Measurements from ENCODE around the gene PTPN14. TPM values are rescaled to one million over a fixed set of nuclear protein-coding genes. Genes with fewer than 3 reads are reported as not detected.

Gene PTPN14
- total RNA-seq, 1 donor from 2014 or later: 24.6 TPM

GRCh38 chr1:214552174-214552608, 789 bp upstream of the PTPN14 start:
- TF ChIP-seq CTCF (conservative IDR thresholded peaks at IDR 0.05; ENCODE audit: low read depth, low read length): no peak
- DNase-seq (ENCODE audit: low read depth): no peak
- H3K4me3 ChIP-seq (ENCODE audit: low read depth, low read length): peak overlapping the region; percentile 98

GRCh38 chr1:214550857-214551435, 456 bp downstream of the PTPN14 start:
- no peak for TF ChIP-seq CTCF (conservative IDR thresholded peaks at IDR 0.05; ENCODE audit: low read depth, low read length)

GRCh38 chr1:214550013-214550856, 1.2 kb downstream of the PTPN14 start:
- no peak for DNase-seq (ENCODE audit: low read depth)
- TF ChIP-seq CTCF (conservative IDR thresholded peaks at IDR 0.05; ENCODE audit: low read depth, low read length): peak; percentile 37
- H3K4me3 ChIP-seq (ENCODE audit: low read depth, low read length): peak overlapping the region; percentile 98

More at GRCh38 chr1:214550857-214551435, 456 bp downstream of the PTPN14 start:
- H3K4me3 ChIP-seq (ENCODE audit: low read depth, low read length): peak overlapping the region; percentile 98
- DNase-seq (ENCODE audit: low read depth): no peak

- peak overlapping the region; percentile 98 for H3K4me3 ChIP-seq (ENCODE audit: low read depth, low read length)
- DNase-seq (ENCODE audit: low read depth): no peak
- no peak for TF ChIP-seq CTCF (conservative IDR thresholded peaks at IDR 0.05; ENCODE audit: low read depth, low read length)
Observed at GRCh38 chr1:214549604-214550003, 1.8 kb downstream of the PTPN14 start.

GRCh38 chr1:214548988-214549387, 2.4 kb downstream of the PTPN14 start:
- TF ChIP-seq CTCF (conservative IDR thresholded peaks at IDR 0.05; ENCODE audit: low read depth, low read length): no peak
- DNase-seq (ENCODE audit: low read depth): no peak
- peak overlapping the region; percentile 98 for H3K4me3 ChIP-seq (ENCODE audit: low read depth, low read length)

GRCh38 chr1:214548271-214548670, 3.1 kb downstream of the PTPN14 start:
- no peak for DNase-seq (ENCODE audit: low read depth)
- H3K4me3 ChIP-seq (ENCODE audit: low read depth, low read length): peak overlapping the region; percentile 98
- no peak for TF ChIP-seq CTCF (conservative IDR thresholded peaks at IDR 0.05; ENCODE audit: low read depth, low read length)

Data from epithelial cell of proximal tubule (primary cell).